SU-DHL-6 (cell line): Measurements from ENCODE around the gene NOS1AP.

Experiments used
- H2AFZ ChIP-seq: fragments of 200-600 bp; sonication (generic); 2 replicates; pipeline ENCODE4 v1.6.1; 2014; ENCODE audit warnings: low read depth, mild to moderate bottlenecking, moderate library complexity, mixed read lengths, antibody characterized with exemption, low read length; ENCODE audit not compliant: severe bottlenecking
- H3F3A ChIP-seq: fragments of 200-600 bp; shearing (Covaris generic); 2 replicates; pipeline ENCODE4 v1.6.0; 2016; ENCODE audit warnings: antibody characterized with exemption, mild to moderate bottlenecking; ENCODE audit not compliant: insufficient read depth
- H3K27ac ChIP-seq: fragments of 200-600 bp; sonication (generic); 2 replicates; pipeline ENCODE4 v1.5.1; 2016; ENCODE audit warnings: low read depth, mild to moderate bottlenecking, low read length, moderate library complexity, mixed read lengths
- H3K27me3 ChIP-seq: fragments of 200-600 bp; sonication (generic), shearing (Covaris generic); 2 replicates; pipeline ENCODE4 v1.6.0; 2014; ENCODE audit warnings: mild to moderate bottlenecking, low read length
- H3K36me3 ChIP-seq: fragments of 200-600 bp; sonication (generic); 2 replicates; pipeline ENCODE4 v1.6.1; 2014; ENCODE audit warnings: mild to moderate bottlenecking, low read length, mixed read lengths
- H3K4me2 ChIP-seq: fragments of 300-600, 200-600 bp; shearing (Covaris generic), sonication (generic); 2 replicates; pipeline ENCODE4 v1.6.0; 2014; ENCODE audit warnings: low read length, low read depth, mild to moderate bottlenecking; ENCODE audit not compliant: poor library complexity, severe bottlenecking
- H3K4me3 ChIP-seq: fragments of 200-600 bp; sonication (generic); 2 replicates; pipeline ENCODE4 v1.5.1; 2014; ENCODE audit warnings: antibody characterized with exemption, low read length, mild to moderate bottlenecking, mixed read lengths; ENCODE audit not compliant: insufficient read depth, poor library complexity, severe bottlenecking
- H3K79me2 ChIP-seq: fragments of 200-600 bp; sonication (generic); 2 replicates; pipeline ENCODE4 v1.6.1; 2014; ENCODE audit warnings: mild to moderate bottlenecking, low read length, moderate library complexity; ENCODE audit not compliant: insufficient read depth
- H3K9ac ChIP-seq: fragments of 200-600 bp; sonication (generic); 2 replicates; pipeline ENCODE4 v1.7.0; 2014; ENCODE audit warnings: mild to moderate bottlenecking, low read length
- H3K9me2 ChIP-seq: fragments of 200-600 bp; sonication (generic); replicated peaks from 2 replicates; pipeline ENCODE4 v1.6.1; 2014; ENCODE audit warnings: low read length; ENCODE audit not compliant: insufficient read depth
- H3K9me3 ChIP-seq: fragments of 200-600 bp; sonication (generic); 2 replicates; pipeline ENCODE4 v1.6.1; 2014; ENCODE audit warnings: low read length, mixed read lengths; ENCODE audit not compliant: insufficient read depth
- H4K20me1 ChIP-seq: fragments of 200-600 bp; sonication (generic); 2 replicates; pipeline ENCODE4 v1.6.1; 2014; ENCODE audit warnings: low read depth, mild to moderate bottlenecking, antibody characterized with exemption, low read length, moderate library complexity, mixed read lengths
- EZH2phosphoT487 ChIP-seq: fragments of 200-600 bp; sonication (generic), shearing (Covaris generic); conservative IDR thresholded peaks from 2 replicates; pipeline ENCODE4 v1.6.1; 2018; ENCODE audit warnings: mild to moderate bottlenecking, antibody characterized with exemption, low read length, moderate library complexity, mixed read lengths
- TF ChIP-seq, protein P1 (sequence below): fragments of 200-600 bp; sonication (generic); IDR thresholded peaks from one replicate; pipeline ENCODE4 v1.5.1; 2017; ENCODE audit warnings: antibody characterized with exemption, mild to moderate bottlenecking, low read length, moderate library complexity; ENCODE audit not compliant: insufficient read depth, poor library complexity, severe bottlenecking

NOS1AP gene

DNA sequence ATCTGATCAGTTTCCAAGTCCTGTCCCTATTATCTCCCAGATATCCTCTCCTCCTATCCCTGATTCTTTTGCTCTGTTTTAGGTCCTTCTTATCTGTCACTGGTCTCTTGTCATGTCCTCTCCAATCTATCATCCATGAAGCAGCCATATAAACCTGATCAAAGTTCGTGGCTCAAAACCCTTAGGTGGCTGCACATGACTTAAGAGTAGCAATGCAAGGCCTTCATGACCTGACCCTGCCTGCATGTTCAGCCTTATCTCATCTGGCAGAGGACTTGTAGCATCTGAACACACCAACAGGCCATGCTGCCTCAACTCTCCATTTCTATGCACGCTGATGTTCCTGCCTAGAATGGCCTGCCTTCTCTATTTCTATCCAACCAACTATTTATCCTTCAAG is 65.2 kb downstream of the NOS1AP start:
- no peaks in the 10 kb centered on the region for H4K20me1 ChIP-seq
- H3K36me3 ChIP-seq: no peaks in the 10 kb centered on the region
- no peak overlapping the region for H3K27ac ChIP-seq
- H3K4me3 ChIP-seq: no peak overlapping the region
- no peaks in the 10 kb centered on the region for H3F3A ChIP-seq
- H3K79me2 ChIP-seq: no peaks in the 10 kb centered on the region
- H3K4me2 ChIP-seq: no peak overlapping the region
- no peak overlapping the region for H2AFZ ChIP-seq
- no peak overlapping the region for H3K9ac ChIP-seq
- TF ChIP-seq EZH2phosphoT487: no peak
- TF ChIP-seq, protein P1, sequence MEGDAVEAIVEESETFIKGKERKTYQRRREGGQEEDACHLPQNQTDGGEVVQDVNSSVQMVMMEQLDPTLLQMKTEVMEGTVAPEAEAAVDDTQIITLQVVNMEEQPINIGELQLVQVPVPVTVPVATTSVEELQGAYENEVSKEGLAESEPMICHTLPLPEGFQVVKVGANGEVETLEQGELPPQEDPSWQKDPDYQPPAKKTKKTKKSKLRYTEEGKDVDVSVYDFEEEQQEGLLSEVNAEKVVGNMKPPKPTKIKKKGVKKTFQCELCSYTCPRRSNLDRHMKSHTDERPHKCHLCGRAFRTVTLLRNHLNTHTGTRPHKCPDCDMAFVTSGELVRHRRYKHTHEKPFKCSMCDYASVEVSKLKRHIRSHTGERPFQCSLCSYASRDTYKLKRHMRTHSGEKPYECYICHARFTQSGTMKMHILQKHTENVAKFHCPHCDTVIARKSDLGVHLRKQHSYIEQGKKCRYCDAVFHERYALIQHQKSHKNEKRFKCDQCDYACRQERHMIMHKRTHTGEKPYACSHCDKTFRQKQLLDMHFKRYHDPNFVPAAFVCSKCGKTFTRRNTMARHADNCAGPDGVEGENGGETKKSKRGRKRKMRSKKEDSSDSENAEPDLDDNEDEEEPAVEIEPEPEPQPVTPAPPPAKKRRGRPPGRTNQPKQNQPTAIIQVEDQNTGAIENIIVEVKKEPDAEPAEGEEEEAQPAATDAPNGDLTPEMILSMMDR: no peak
- no peaks in the 10 kb centered on the region for H3K9me3 ChIP-seq
- H3K9me2 ChIP-seq: no peaks in the 10 kb centered on the region
- H3K27me3 ChIP-seq: 0 out of 2 replicates have a peak, but pooled peaks cover 4% of the 10 kb centered on the region

DNA sequence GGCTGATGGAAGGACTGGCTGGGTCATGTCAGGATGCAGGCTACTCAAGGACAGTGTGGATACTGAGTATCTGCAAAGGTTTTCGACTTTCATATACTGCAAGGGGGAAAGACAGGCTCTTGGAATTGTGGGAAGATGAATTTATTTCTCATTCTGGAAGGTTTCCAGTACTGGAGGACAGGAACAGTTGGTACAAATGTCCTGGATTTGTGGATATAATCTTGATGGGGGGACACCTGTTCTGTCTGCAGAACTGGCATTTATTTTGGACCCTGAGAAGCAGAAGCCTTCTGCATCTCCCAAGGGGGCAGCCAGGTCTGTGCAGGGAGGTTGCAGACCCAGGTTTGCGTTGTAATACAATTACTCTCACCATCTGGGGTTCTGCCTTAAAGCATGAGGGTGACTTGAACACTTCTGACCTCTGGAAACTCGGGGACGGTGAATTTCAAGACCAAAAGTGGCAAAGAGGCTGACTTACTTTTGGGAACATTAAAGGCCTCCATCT is 65.8 kb downstream of the NOS1AP start:
- no peak overlapping the region for H2AFZ ChIP-seq
- no peak overlapping the region for H3K27ac ChIP-seq
- no peak overlapping the region for H3K9ac ChIP-seq
- no peaks in the 10 kb centered on the region for H3F3A ChIP-seq
- H3K4me2 ChIP-seq: no peak overlapping the region
- no peaks in the 10 kb centered on the region for H3K36me3 ChIP-seq
- no peaks in the 10 kb centered on the region for H3K79me2 ChIP-seq
- H3K27me3 ChIP-seq: 0 out of 2 replicates have a peak, but pooled peaks cover 4% of the 10 kb centered on the region
- TF ChIP-seq, protein P1: no peak
- no peak for TF ChIP-seq EZH2phosphoT487
- H3K9me2 ChIP-seq: no peaks in the 10 kb centered on the region
- no peaks in the 10 kb centered on the region for H3K9me3 ChIP-seq
- H3K4me3 ChIP-seq: no peak overlapping the region
- no peaks in the 10 kb centered on the region for H4K20me1 ChIP-seq

DNA sequence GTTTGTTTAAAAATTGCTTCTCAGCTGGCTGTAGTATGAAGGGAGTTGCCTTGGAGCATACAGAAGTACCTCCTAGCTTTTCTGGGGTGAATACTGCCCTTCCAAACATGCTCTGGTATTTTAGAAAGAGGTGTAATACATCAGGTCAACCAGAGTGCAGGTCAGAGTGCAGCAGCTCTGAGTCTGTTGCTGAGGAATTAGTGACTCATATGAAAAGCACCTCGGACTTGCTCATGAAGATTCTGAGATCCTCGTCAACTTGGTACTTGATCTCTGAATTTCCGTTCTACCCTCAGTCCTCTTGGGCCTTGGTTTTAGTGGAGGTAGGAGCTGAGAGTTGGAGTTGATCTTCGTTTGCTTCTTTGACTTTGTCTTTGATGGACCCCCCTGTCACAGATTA is 67.3 kb downstream of the NOS1AP start:
- Histone ChIP-seq H3K9me2 (no peaks in the 10 kb centered on the region), H3K4me3 (no peak overlapping the region), H3K79me2 (no peaks in the 10 kb centered on the region)

More for the DNA sequence above, 67.3 kb downstream of the NOS1AP start:
- H4K20me1 ChIP-seq: no peaks in the 10 kb centered on the region
- TF ChIP-seq EZH2phosphoT487: no peak
- TF ChIP-seq, protein P1: no peak
- H3K9me3 ChIP-seq: no peaks in the 10 kb centered on the region
- no peaks in the 10 kb centered on the region for H3F3A ChIP-seq
- no peak overlapping the region for H3K4me2 ChIP-seq
- no peak overlapping the region for H3K27ac ChIP-seq
- H3K27me3 ChIP-seq: 0 out of 2 replicates have a peak, but pooled peaks cover 4% of the 10 kb centered on the region
- H3K9ac ChIP-seq: no peak overlapping the region
- no peaks in the 10 kb centered on the region for H3K36me3 ChIP-seq
- no peak overlapping the region for H2AFZ ChIP-seq
